CD14-positive monocyte (primary cell): Measurements from ENCODE around the gene LRRC45. TPM values are rescaled to one million over a fixed set of nuclear protein-coding genes. Genes with fewer than 3 reads are reported as not detected.

ENCODE experiments used
- DNase-seq, 3 donors: peaks; one replicate each; pipeline ENCODE4 v3.0.0-alpha.2; 2011 to 2022
- H2AFZ ChIP-seq: 2 replicates; pipeline ENCODE4 v1.6.0; 2012; ENCODE audit warnings: mild to moderate bottlenecking, low read depth, low read length, inconsistent platforms; ENCODE audit not compliant: insufficient read depth, poor library complexity, severe bottlenecking
- H3K27ac ChIP-seq, 2 donors: 1 replicate in 1 of 2; 2 replicates in 1 of 2; pipeline ENCODE4 v1.5.1; 2012 to 2013; ENCODE audit warnings: low read length in 2 of 2, control low read depth in 1 of 2, inconsistent platforms in 1 of 2, low read depth in 1 of 2, mild to moderate bottlenecking in 1 of 2
- H3K27me3 ChIP-seq, 2 donors: one replicate each; pipeline versions ENCODE4 v1.6.0 to v1.6.1; 2011 to 2013; ENCODE audit warnings: low read length in 2 of 2; ENCODE audit not compliant: control insufficient read depth in 2 of 2, insufficient read depth in 2 of 2
- H3K36me3 ChIP-seq, 2 donors: replicated peaks in 1 of 2; 1 replicate in 1 of 2; 2 replicates in 1 of 2; pipeline versions ENCODE4 v1.5.1 to v1.6.1; 2012 to 2013; ENCODE audit warnings: low read length in 2 of 2, control low read depth in 1 of 2, inconsistent platforms in 1 of 2, mild to moderate bottlenecking in 1 of 2; ENCODE audit not compliant: insufficient read depth in 2 of 2, control insufficient read depth in 1 of 2
- H3K4me1 ChIP-seq, 2 donors: 1 replicate in 1 of 2; 2 replicates in 1 of 2; pipeline versions ENCODE4 v1.5.1 to v1.6.1; 2012 to 2013; ENCODE audit warnings: low read length in 2 of 2, control low read depth in 1 of 2, inconsistent platforms in 1 of 2, mild to moderate bottlenecking in 1 of 2, moderate library complexity in 1 of 2; ENCODE audit not compliant: insufficient read depth in 2 of 2, control insufficient read depth in 1 of 2
- H3K4me2 ChIP-seq: replicated peaks from 2 replicates; pipeline ENCODE3; 2012; ENCODE audit warnings: low read length, moderate library complexity, mild to moderate bottlenecking; ENCODE audit not compliant: poor library complexity, severe bottlenecking; ENCODE audit errors: extremely low read depth
- H3K4me3 ChIP-seq, 3 experiments: fragments of 200-600 bp in 1 of 3; sonication (generic) in 1 of 3; replicated peaks in 1 of 3; 1 replicate in 2 of 3; 2 replicates in 1 of 3; pipeline ENCODE4 v1.5.1; 2011 to 2013; ENCODE audit warnings: low read length in 3 of 3, mild to moderate bottlenecking in 3 of 3, control low read depth in 2 of 3, low read depth in 2 of 3, inconsistent platforms in 1 of 3, moderate library complexity in 1 of 3
- H3K79me2 ChIP-seq: 2 replicates; pipeline ENCODE4 v1.6.0; 2012; ENCODE audit warnings: mild to moderate bottlenecking, control low read depth, inconsistent platforms, low read length, moderate library complexity; ENCODE audit not compliant: insufficient read depth
- H3K9ac ChIP-seq: 2 replicates; pipeline ENCODE4 v1.6.0; 2017; ENCODE audit warnings: low read length, mild to moderate bottlenecking; ENCODE audit not compliant: insufficient read depth, poor library complexity, severe bottlenecking
- H3K9me3 ChIP-seq, 2 donors: replicated peaks in 1 of 2; 1 replicate in 1 of 2; 2 replicates in 1 of 2; pipeline versions ENCODE4 v1.5.1 to v1.6.1; 2012 to 2013; ENCODE audit warnings: low read length in 2 of 2, control low read depth in 1 of 2; ENCODE audit not compliant: control insufficient read depth in 1 of 2, insufficient read depth in 1 of 2
- H4K20me1 ChIP-seq: 2 replicates; pipeline ENCODE4 v1.6.0; 2012; ENCODE audit warnings: mild to moderate bottlenecking, low read length, control low read depth, moderate library complexity; ENCODE audit not compliant: insufficient read depth
- H3K27ac Mint-ChIP-seq, 7 donors: one replicate each; pipeline ENCODE4 v1.8.0; 2020; ENCODE audit warnings: mild to moderate bottlenecking in 7 of 7, mixed read lengths in 7 of 7, moderate library complexity in 6 of 7, inconsistent platforms in 2 of 7
- H3K27me3 Mint-ChIP-seq, 3 donors: one replicate each; pipeline ENCODE4 v1.8.0; 2021 to 2022; ENCODE audit warnings: low read depth in 3 of 3, mild to moderate bottlenecking in 3 of 3, mixed read lengths in 3 of 3, moderate library complexity in 3 of 3, inconsistent platforms in 1 of 3
- H3K36me3 Mint-ChIP-seq, 2 donors: one replicate each; pipeline ENCODE4 v1.8.0; 2020; ENCODE audit warnings: mixed read lengths in 2 of 2, inconsistent platforms in 1 of 2, mild to moderate bottlenecking in 1 of 2
- H3K4me1 Mint-ChIP-seq: one replicate; pipeline ENCODE4 v1.8.0; 2020; ENCODE audit warnings: mild to moderate bottlenecking, mixed read lengths
- H3K4me3 Mint-ChIP-seq, 2 donors: one replicate each; pipeline ENCODE4 v1.8.0; 2020; ENCODE audit warnings: mild to moderate bottlenecking in 2 of 2, mixed read lengths in 2 of 2, moderate library complexity in 1 of 2
- H3K9me3 Mint-ChIP-seq, 7 donors: one replicate each; pipeline ENCODE4 v1.8.0; 2020 to 2022; ENCODE audit warnings: mixed read lengths in 7 of 7, mild to moderate bottlenecking in 6 of 7, moderate library complexity in 6 of 7, inconsistent platforms in 2 of 7
- CTCF ChIP-seq: fragments of 200-600 bp; IDR thresholded peaks from one replicate; pipeline ENCODE4 v1.8.0; 2022; ENCODE audit warnings: antibody characterized with exemption, mild to moderate bottlenecking
- WGBS: methylation state at CpG from one replicate; pipeline ENCODE4 v1.1.5; 2013; ENCODE audit warnings: missing lambda C conversion rate; ENCODE audit not compliant: insufficient coverage; 5-methylcytosine and 5-hydroxymethylcytosine counted together
- intact Hi-C, 2 donors: fragments of 100-400 bp; cut with micrococcal nuclease; formaldehyde crosslinking; loops; one replicate each; pipeline versions ENCODE4 v1.15.0 to v1.15.1; 2023
- polyA plus RNA-seq, 3 donors: library from polyadenylated mRNA; depleted of rRNA in 1 of 3; unstranded in 2 of 3; stranded (reverse) in 1 of 3; fragments of 300-500 nt in 2 of 3; fragments of >200 nt in 1 of 3; fragmentation: Illumina TruSeq in 2 of 3; gene quantifications; 1 replicate in 2 of 3; 2 replicates in 1 of 3; pipeline ENCODE4 v1.2.3, GENCODE V29; 2012 to 2021

The LRRC45 gene
- polyA plus RNA-seq, 3 donors = 2.6 to 12.2 (median 3.4) TPM

GRCh38 chr17:81978524-81979298 lies 44.4 kb upstream of the LRRC45 start:
- intact Hi-C loops = loop anchor here (5.0 kb wide), 2 partner anchors 44 to 51 kb away; partner anchors contain the start of genes CENPX (in 1 of the 2), LRRC45 (in 1 of the 2) and MAFG (in 1 of the 2)
- Histone ChIP-seq H3K4me3 (peak overlapping the region in 2 of 3 experiments; percentile 73 to 80), H3K4me1 (peaks cover 24 to 30% of the 10 kb centered on the region in 2 donors), H3K4me2 (peak overlapping the region; percentile 92), H2AFZ (no peak overlapping the region), H3K79me2 (peaks cover 12% of the 10 kb centered on the region), H3K27ac (no peak overlapping the region), H4K20me1 (no peaks in the 10 kb centered on the region), H3K9me3 (peaks cover under 1 to 1% of the 10 kb centered on the region in 2 donors), H3K36me3 (peaks cover 3 to 9% of the 10 kb centered on the region in 2 donors), H3K27me3 (no peaks in the 10 kb centered on the region), H3K9ac (no peak overlapping the region)
- no peak for TF ChIP-seq CTCF
- H3K4me1 Mint-ChIP-seq = peaks cover 38% of the 10 kb centered on the region
- H3K4me3 Mint-ChIP-seq = peak overlapping the region; percentile 75 to 80
- peaks cover 0 to 6% (median under 1%) of the 10 kb centered on the region in 7 donors for H3K9me3 Mint-ChIP-seq
- DNase-seq = no peak
- H3K27ac Mint-ChIP-seq = peak overlapping the region in 1 of 7 donors; percentile 50
- peaks cover 2 to 7% (median 5%) of the 10 kb centered on the region in 3 donors for H3K27me3 Mint-ChIP-seq
- WGBS = 96% methylated on average over 20 of the region's 27 CpGs
- peaks cover 18 to 38% of the 10 kb centered on the region in 2 donors for H3K36me3 Mint-ChIP-seq

DNA sequence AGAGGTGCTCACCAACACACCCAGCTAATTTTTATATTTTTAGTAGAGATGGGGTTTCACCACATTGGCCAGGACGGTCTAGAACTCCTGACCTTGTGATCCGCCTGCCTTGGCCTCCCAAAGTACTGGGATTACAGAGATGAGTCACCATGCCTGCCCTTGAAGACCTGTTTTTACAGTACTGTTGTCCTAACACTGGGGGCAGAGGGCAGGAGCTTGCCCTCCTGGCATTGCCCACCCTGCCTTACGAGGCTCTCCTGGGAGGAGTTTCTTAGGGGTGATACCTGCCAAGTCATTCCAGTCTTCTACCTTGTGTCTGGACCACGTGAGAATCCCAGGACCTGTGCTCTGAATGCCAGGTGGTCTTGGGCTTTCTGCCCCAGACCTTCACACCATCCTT lies 43.0 kb upstream of the LRRC45 start:
- no peaks in the 10 kb centered on the region for H3K9me3 ChIP-seq
- peaks cover 12% of the 10 kb centered on the region for H3K79me2 ChIP-seq
- no peak overlapping the region for H3K9ac ChIP-seq
- no peak for DNase-seq
- TF ChIP-seq CTCF = no peak
- H3K27ac ChIP-seq = no peak overlapping the region
- H3K27me3 Mint-ChIP-seq = peaks cover 2 to 7% (median 3%) of the 10 kb centered on the region in 3 donors
- no peaks in the 10 kb centered on the region for H3K27me3 ChIP-seq
- peaks cover 24 to 29% of the 10 kb centered on the region in 2 donors for H3K4me1 ChIP-seq
- WGBS = 87% methylated on average over 3 of the region's 4 CpGs
- peaks cover 22 to 52% of the 10 kb centered on the region in 2 donors for H3K36me3 Mint-ChIP-seq
- H3K4me2 ChIP-seq = no peak overlapping the region
- no peak overlapping the region for H2AFZ ChIP-seq
- intact Hi-C loops = no loop called here
- peaks cover 12 to 21% of the 10 kb centered on the region in 2 donors for H3K36me3 ChIP-seq
- peaks cover 33% of the 10 kb centered on the region for H3K4me1 Mint-ChIP-seq
- no peak overlapping the region for H3K27ac Mint-ChIP-seq
- no peaks in the 10 kb centered on the region for H4K20me1 ChIP-seq
- H3K4me3 ChIP-seq = no peak overlapping the region
- no peak overlapping the region for H3K4me3 Mint-ChIP-seq
- no peaks in the 10 kb centered on the region for H3K9me3 Mint-ChIP-seq
